ENCODE data around the gene LAMA3. TPM values are rescaled to one million over a fixed set of nuclear protein-coding genes. Genes with fewer than 3 reads are reported as not detected.
"Not testable (repeated sequence)": the region's sequence is repeated elsewhere in the genome, so short reads cannot be mapped to it uniquely, and the experiment has no call there.

Gene LAMA3
- polyA plus RNA-seq, 1 donor: 48.8 TPM

DNA sequence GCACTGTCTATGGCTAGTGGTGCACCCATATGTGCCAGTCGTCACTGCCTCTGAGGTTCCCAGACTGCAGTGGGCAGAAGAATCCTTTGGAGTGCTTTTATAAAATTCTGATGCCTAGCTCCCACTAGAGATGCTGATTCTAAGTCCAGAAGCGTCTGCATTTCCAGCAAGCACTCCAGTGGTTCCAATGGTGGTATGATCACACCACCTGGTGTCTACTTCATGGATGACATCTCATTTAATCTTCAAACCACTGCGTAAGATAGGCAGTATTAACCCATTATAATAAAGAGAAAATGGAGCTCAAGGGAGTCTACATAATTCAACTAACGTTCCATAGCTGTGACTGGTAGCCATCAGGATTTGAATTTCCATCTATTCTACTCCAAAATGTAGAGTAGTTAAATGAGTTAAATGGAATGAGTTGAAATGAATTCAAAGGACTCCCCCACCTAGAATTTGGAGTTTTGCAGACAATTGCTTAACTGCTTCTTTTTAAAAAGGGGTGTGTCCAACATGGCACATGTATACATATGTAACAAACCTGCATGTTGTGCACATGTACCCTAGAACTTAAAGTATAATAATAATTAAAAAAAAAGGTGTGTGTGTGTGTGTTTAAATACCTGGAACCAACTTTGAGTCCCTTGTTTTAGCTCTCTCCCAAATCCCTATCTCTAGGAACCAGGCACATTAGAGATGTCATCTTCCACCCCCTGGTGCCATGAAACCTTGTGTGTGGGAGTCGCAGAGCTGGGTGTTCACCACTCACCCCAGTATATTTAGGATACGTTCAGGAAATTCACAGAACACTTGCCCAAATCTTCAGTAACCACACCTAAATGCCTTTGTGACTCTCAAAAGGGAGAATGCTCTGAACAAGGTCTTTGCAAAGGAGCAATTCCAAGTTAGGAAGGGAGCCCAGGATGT, 14.1 kb downstream of the LAMA3 start:
- DNase-seq: peak in 1 of 2 donors; percentile 56
- no peaks in the 10 kb centered on the region for H3K4me1 ChIP-seq (ENCODE audit: control insufficient read depth, insufficient read depth, low read length)
- H3K36me3 ChIP-seq (ENCODE audit: control insufficient read depth, insufficient read depth, low read length): no peaks in the 10 kb centered on the region
- no peak overlapping the region for H3K4me3 ChIP-seq (ENCODE audit: low read length)
- no peaks in the 10 kb centered on the region for H3K27me3 ChIP-seq (ENCODE audit: control insufficient read depth, insufficient read depth, low read length)
- H3K27ac ChIP-seq (ENCODE audit: low read length): no peak overlapping the region
- peaks cover 3% of the 10 kb centered on the region for H3K9me3 ChIP-seq (ENCODE audit: control insufficient read depth, low read depth, low read length)
- no CpG with 5 or more reads among the region's 6 CpGs for WGBS (ENCODE audit: insufficient coverage, low lambda C conversion rate)

DNA sequence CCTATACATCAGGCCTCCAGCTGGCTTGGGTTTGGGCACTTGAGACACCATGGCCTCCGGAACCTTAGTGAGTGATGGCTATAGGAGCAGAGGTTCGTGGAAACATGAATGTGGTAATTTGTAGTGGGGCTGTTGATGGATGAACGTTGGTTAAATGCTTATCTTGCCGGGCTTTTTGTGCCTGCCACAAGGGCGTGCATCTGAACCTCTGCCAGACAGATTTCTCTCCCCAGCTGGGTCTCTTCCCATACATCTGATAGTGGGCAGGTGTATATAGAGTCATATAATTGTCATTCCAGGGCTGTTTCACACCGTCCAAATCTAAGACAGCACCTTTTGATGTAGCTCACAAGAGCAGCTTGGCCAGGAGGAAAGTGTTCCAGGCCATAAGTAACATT, 14.7 kb downstream of the LAMA3 start:
- H3K4me3 ChIP-seq (ENCODE audit: low read length): no peak overlapping the region
- no peak for DNase-seq
- no CpG with 5 or more reads among the region's 6 CpGs for WGBS (ENCODE audit: insufficient coverage, low lambda C conversion rate)

DNA sequence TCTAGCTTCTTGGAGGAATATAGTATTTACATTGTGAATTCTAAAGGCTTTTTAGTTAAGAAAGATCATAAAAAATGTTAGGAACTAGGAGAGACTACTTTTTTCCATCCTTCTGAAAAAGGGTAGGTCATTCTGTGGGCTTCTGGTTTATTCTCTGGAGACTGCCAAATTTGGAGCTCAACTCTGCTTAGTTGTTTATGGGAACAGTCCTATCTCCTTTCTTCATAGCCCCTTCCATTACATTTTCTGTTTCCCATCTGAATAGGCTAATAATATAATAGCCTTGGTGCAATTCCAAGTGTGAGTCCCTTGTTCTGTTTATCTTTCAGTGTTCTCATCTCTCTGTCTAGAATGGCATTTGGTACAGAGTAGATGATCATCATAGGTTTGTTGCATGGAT, 15.6 kb downstream of the LAMA3 start:
- Histone ChIP-seq H3K9me3 (ENCODE audit: control insufficient read depth, low read depth, low read length) (peaks cover 3% of the 10 kb centered on the region), H3K27ac (ENCODE audit: low read length) (no peak overlapping the region), H3K36me3 (ENCODE audit: control insufficient read depth, insufficient read depth, low read length) (no peaks in the 10 kb centered on the region), H3K27me3 (ENCODE audit: control insufficient read depth, insufficient read depth, low read length) (no peaks in the 10 kb centered on the region), H3K4me3 (ENCODE audit: low read length) (no peak overlapping the region), H3K4me1 (ENCODE audit: control insufficient read depth, insufficient read depth, low read length) (no peaks in the 10 kb centered on the region)
- DNase-seq: no peak

More for the DNA sequence above, 14.7 kb downstream of the LAMA3 start:
- Histone ChIP-seq H3K27me3 (ENCODE audit: control insufficient read depth, insufficient read depth, low read length) (no peaks in the 10 kb centered on the region), H3K36me3 (ENCODE audit: control insufficient read depth, insufficient read depth, low read length) (no peaks in the 10 kb centered on the region), H3K27ac (ENCODE audit: low read length) (no peak overlapping the region), H3K9me3 (ENCODE audit: control insufficient read depth, low read depth, low read length) (peaks cover 3% of the 10 kb centered on the region), H3K4me1 (ENCODE audit: control insufficient read depth, insufficient read depth, low read length) (no peaks in the 10 kb centered on the region)

DNA sequence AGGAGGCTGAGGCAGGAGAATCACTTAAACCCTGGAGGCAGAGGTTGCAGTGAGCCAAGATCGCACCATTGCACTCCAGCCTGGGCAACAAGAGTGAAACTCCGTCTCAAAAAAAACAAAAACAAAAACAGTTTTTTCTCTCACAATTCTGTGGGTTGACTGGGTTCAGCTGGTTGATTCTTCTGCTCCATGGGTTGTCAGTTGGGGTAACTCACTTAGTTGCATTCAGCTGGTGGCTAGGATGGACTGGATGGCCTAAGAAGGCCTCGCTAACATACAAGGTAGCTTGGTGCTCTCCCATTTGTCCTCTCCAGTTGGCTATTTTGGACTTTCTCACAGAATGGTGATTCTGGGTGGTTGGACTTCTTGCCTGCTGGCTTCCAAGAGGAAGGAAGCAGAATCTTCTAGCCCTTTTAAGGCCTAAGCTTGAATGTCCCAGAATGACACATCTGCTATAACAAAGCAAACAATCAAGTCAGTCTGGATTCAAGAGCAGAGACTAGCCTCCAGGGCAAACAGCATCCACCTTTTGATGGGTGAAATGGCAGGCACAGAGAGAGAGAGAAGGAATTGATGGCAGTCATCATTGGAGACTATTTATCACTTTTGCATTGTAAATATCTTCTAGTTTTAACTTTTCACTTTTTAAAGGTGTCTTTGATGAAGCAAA, 17.9 kb downstream of the LAMA3 start:
- WGBS (ENCODE audit: insufficient coverage, low lambda C conversion rate): no CpG with 5 or more reads among the region's 3 CpGs

DNA sequence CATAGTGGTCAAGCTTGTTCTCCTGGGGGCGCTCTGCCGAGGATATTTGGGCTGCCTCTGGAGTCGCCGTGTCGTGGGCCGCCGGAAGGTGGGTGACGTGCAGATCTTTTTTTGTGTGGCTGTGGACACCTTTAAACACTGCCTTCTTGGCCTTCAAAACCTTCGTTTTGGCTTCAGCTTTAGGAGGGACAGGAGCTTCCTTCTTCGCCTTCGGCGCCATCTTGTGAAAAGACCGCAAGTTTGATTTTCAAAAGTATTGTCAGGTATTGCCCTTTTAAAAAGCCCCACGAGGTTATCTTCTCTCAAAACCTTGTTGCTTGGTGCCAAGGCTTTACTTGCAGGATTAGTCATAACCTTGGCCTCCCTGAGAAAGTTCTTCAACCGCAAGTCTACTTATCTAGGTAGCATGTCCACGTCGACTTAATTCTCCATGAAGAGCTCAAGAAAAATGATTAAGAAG, 20.8 kb downstream of the LAMA3 start:
- Histone ChIP-seq H3K36me3 (ENCODE audit: control insufficient read depth, insufficient read depth, low read length) (no peaks in the 10 kb centered on the region), H3K4me3 (ENCODE audit: low read length) (no peak overlapping the region), H3K4me1 (ENCODE audit: control insufficient read depth, insufficient read depth, low read length) (peaks cover 16% of the 10 kb centered on the region), H3K27ac (ENCODE audit: low read length) (peak overlapping the region; percentile 81), H3K9me3 (ENCODE audit: control insufficient read depth, low read depth, low read length) (peaks cover 5% of the 10 kb centered on the region), H3K27me3 (ENCODE audit: control insufficient read depth, insufficient read depth, low read length) (no peaks in the 10 kb centered on the region)
- peak in 1 of 2 donors; percentile 51 for DNase-seq
- 20% methylated on average over 3 of the region's 17 CpGs for WGBS (ENCODE audit: insufficient coverage, low lambda C conversion rate)

More for the DNA sequence above, 17.9 kb downstream of the LAMA3 start:
- no peak for DNase-seq
- Histone ChIP-seq H3K4me3 (ENCODE audit: low read length) (no peak overlapping the region), H3K9me3 (ENCODE audit: control insufficient read depth, low read depth, low read length) (peaks cover 5% of the 10 kb centered on the region), H3K36me3 (ENCODE audit: control insufficient read depth, insufficient read depth, low read length) (no peaks in the 10 kb centered on the region), H3K4me1 (ENCODE audit: control insufficient read depth, insufficient read depth, low read length) (peaks cover 16% of the 10 kb centered on the region), H3K27me3 (ENCODE audit: control insufficient read depth, insufficient read depth, low read length) (no peaks in the 10 kb centered on the region), H3K27ac (ENCODE audit: low read length) (no peak overlapping the region)

DNA sequence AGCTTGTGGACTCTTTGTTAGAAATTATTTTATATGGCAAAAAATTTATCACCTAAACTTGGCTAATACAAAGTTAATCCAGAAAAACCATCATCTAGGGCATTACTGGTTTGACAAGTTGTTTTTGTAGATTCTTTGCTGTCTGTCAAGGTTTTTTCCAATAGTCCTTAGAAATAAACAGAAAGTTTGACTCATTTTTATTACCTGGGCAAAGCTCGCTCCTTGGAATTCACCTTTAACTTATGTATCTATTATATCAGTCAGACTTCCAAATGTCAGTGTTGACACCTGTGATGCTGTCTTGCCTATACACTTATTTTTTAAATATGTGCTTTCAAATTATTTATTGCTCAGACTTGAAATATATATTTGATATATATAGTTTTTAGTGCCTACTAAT, 21.7 kb downstream of the LAMA3 start:
- Histone ChIP-seq H3K4me1 (ENCODE audit: control insufficient read depth, insufficient read depth, low read length) (peaks cover 16% of the 10 kb centered on the region), H3K27ac (ENCODE audit: low read length) (peak overlapping the region; percentile 81), H3K4me3 (ENCODE audit: low read length) (no peak overlapping the region), H3K36me3 (ENCODE audit: control insufficient read depth, insufficient read depth, low read length) (no peaks in the 10 kb centered on the region), H3K27me3 (ENCODE audit: control insufficient read depth, insufficient read depth, low read length) (no peaks in the 10 kb centered on the region), H3K9me3 (ENCODE audit: control insufficient read depth, low read depth, low read length) (peaks cover 5% of the 10 kb centered on the region)
- WGBS (ENCODE audit: insufficient coverage, low lambda C conversion rate): 20% methylated on average over 1 of the region's 1 CpG
- DNase-seq: peak; percentile 62 to 85

DNA sequence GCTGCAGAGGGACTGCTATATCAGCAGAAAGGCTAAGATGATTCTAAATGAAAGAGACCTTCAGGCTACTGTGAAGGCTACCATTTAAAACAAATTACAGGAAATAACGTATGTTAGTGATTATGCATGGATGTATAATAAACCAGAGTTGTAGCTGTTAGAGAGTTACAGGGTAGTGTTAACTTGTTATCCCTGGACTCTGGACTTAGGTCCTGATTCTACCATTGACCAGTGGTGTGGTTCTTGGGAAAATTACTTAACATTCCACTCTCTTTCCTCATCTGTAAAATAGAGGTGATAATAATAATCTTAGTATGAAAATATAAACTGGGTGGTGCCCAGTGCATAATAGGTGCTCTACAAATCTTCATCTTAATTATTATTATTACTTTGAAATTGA, 22.2 kb downstream of the LAMA3 start:
- Histone ChIP-seq H3K36me3 (ENCODE audit: control insufficient read depth, insufficient read depth, low read length) (no peaks in the 10 kb centered on the region), H3K4me1 (ENCODE audit: control insufficient read depth, insufficient read depth, low read length) (peaks cover 16% of the 10 kb centered on the region), H3K27ac (ENCODE audit: low read length) (peak overlapping the region; percentile 81), H3K9me3 (ENCODE audit: control insufficient read depth, low read depth, low read length) (peaks cover 5% of the 10 kb centered on the region), H3K27me3 (ENCODE audit: control insufficient read depth, insufficient read depth, low read length) (no peaks in the 10 kb centered on the region), H3K4me3 (ENCODE audit: low read length) (no peak overlapping the region)
- peak; percentile 61 to 79 for DNase-seq
- WGBS (ENCODE audit: insufficient coverage, low lambda C conversion rate): no CpG with 5 or more reads among the region's 1 CpG

DNA sequence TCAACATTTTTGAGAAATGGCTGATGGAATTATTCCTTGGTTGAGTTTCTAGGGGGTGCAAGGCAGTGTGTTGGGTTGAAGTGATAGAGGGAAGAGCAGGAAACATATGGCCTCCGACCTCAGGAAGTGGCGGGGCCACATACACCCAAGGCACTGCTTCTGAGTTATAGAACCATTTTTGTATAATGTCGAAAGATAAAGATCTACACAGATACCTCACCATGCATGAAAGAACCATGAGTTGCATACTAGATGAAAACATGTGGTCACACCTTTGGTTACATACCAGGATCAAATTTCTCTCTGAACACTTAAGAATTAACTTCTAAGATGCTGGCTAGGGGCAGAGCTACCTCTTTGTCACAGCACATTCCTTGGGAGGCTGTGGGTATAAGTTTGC, 23.2 kb downstream of the LAMA3 start:
- H3K36me3 ChIP-seq (ENCODE audit: control insufficient read depth, insufficient read depth, low read length): no peaks in the 10 kb centered on the region
- DNase-seq: no peak
- WGBS (ENCODE audit: insufficient coverage, low lambda C conversion rate): no CpG with 5 or more reads among the region's 3 CpGs

DNA sequence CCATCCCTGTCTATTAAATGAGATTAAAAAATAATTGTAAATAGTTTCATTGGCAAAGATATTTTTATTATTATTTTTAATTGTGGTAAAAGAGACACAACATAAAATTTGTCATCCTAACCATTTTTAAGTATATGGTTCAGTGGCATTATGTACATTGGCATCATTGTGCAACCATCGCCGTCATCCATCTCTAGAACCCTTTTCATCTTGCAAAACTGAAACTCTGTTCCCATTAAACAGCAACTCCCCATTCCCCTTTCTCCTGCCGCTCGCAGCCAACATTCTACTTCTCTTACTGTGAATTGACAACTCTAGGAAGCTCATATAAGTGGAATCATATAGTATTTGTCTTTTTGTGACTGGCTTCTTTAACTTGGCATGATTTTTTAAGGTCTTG, 25.3 kb downstream of the LAMA3 start:
- Histone ChIP-seq H3K4me1 (ENCODE audit: control insufficient read depth, insufficient read depth, low read length) (peaks cover 16% of the 10 kb centered on the region), H3K36me3 (ENCODE audit: control insufficient read depth, insufficient read depth, low read length) (no peaks in the 10 kb centered on the region), H3K27ac (ENCODE audit: low read length) (no peak overlapping the region), H3K9me3 (ENCODE audit: control insufficient read depth, low read depth, low read length) (peaks cover 3% of the 10 kb centered on the region), H3K27me3 (ENCODE audit: control insufficient read depth, insufficient read depth, low read length) (no peaks in the 10 kb centered on the region), H3K4me3 (ENCODE audit: low read length) (no peak overlapping the region)
- WGBS (ENCODE audit: insufficient coverage, low lambda C conversion rate): 92% methylated on average over 2 of the region's 4 CpGs
- DNase-seq: no peak

More for the DNA sequence above, 23.2 kb downstream of the LAMA3 start:
- H3K27me3 ChIP-seq (ENCODE audit: control insufficient read depth, insufficient read depth, low read length): no peaks in the 10 kb centered on the region
- peaks cover 16% of the 10 kb centered on the region for H3K4me1 ChIP-seq (ENCODE audit: control insufficient read depth, insufficient read depth, low read length)
- H3K4me3 ChIP-seq (ENCODE audit: low read length): no peak overlapping the region
- H3K27ac ChIP-seq (ENCODE audit: low read length): no peak overlapping the region
- peaks cover 3% of the 10 kb centered on the region for H3K9me3 ChIP-seq (ENCODE audit: control insufficient read depth, low read depth, low read length)

DNA sequence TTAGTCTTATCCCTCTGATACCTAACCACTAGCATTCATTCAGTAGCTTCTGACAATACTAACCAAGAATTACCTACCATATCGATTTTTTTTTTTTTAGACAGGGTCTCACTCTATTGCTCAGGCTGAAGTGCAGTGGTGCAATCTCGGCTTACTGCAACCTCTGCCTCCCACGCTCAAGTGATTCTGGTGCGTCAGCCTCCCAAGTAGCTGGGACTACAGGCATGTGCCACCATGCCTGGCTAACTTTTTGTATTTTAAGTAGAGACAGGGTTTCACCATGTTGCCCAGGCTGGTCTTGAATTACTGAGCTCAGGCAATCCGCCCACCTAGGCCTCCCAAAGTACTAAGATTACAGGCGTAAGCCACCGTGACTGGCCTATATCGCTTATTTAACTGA, 26.8 kb downstream of the LAMA3 start:
- H3K27ac ChIP-seq (ENCODE audit: low read length); H3K4me3 ChIP-seq (ENCODE audit: low read length); H3K4me1 ChIP-seq (ENCODE audit: control insufficient read depth, insufficient read depth, low read length); H3K9me3 ChIP-seq (ENCODE audit: control insufficient read depth, low read depth, low read length); DNase-seq; H3K27me3 ChIP-seq (ENCODE audit: control insufficient read depth, insufficient read depth, low read length); H3K36me3 ChIP-seq (ENCODE audit: control insufficient read depth, insufficient read depth, low read length): not testable (repeated sequence)
- WGBS (ENCODE audit: insufficient coverage, low lambda C conversion rate): 93% methylated on average over 3 of the region's 8 CpGs

Data from large intestine (tissue), 3 donors.